GM12878 (cell line): ENCODE measurements around the gene AP2B1. TPM values are rescaled to one million over a fixed set of nuclear protein-coding genes. Genes with fewer than 3 reads are reported as not detected.

Experiments used
- ATAC-seq: fragments of 200-7000 bp; cut with Tn5 transposase; 3 replicates; pipeline ENCODE4 v1.9.1; 2020; ENCODE audit warnings: mild to moderate bottlenecking, moderate library complexity
- BruUV-seq: library from RNA; stranded (reverse); fragments of 400-500 nt; replicated peaks from 2 replicates; lab custom pipeline; 2021; lab: Mats Ljungman, UMichigan
- CTCF ChIA-PET: fragments of 300-600 bp; sonication (Branson Sonifier 250); formaldehyde crosslinking; extraction: SDS; loops from one replicate; lab custom pipeline; 2021; ENCODE audit warnings: inconsistent platforms; lab: Yijun Ruan, JAX
- POLR2A ChIA-PET: fragments of 350-600 bp; formaldehyde crosslinking; extraction: SDS; loops from one replicate; lab custom pipeline; 2021; ENCODE audit warnings: inconsistent platforms; lab: Charles Lee
- RAD21 ChIA-PET: fragments of 300-600 bp; sonication (Branson Sonifier 250); formaldehyde crosslinking; loops from one replicate; lab custom pipeline; 2023; ENCODE audit warnings: antibody characterized with exemption; ENCODE audit not compliant: unreplicated experiment; lab: Charles Lee
- SMC1A ChIA-PET: fragments of 300-600 bp; sonication (Branson Sonifier 250); formaldehyde crosslinking; loops from one replicate; lab custom pipeline; 2023; ENCODE audit not compliant: unreplicated experiment, uncharacterized antibody; lab: Charles Lee
- DNase-seq: peaks from one replicate; pipeline ENCODE4 v3.0.0-alpha.2; 2011; ENCODE audit warnings: low read depth, low spot score
- FAIRE-seq: peaks from 3 replicates; lab custom pipeline; 2011; peaks lifted over from hg19 to GRCh38; lab: Jason Lieb, UNC
- H2AFZ ChIP-seq: 2 replicates; pipeline ENCODE4 v1.6.0; 2011; ENCODE audit warnings: low read depth, low read length, control low read depth; ENCODE audit not compliant: control insufficient read depth
- H3K27ac ChIP-seq: 2 replicates; pipeline ENCODE4 v1.5.1; 2011; ENCODE audit warnings: control low read depth; ENCODE audit not compliant: control insufficient read depth, insufficient read depth
- H3K27me3 ChIP-seq, 2 experiments: replicated peaks in 1 of 2; 2 replicates each; pipeline versions ENCODE4 v1.6.0 to v1.6.1; 2011; ENCODE audit warnings: low read length in 1 of 2; ENCODE audit not compliant: control insufficient read depth in 2 of 2, insufficient read depth in 2 of 2
- H3K36me3 ChIP-seq, 2 experiments: 2 replicates each; pipeline ENCODE4 v1.5.1; 2011; ENCODE audit warnings: low read length in 1 of 2; ENCODE audit not compliant: control insufficient read depth in 2 of 2, insufficient read depth in 2 of 2
- H3K4me1 ChIP-seq: 2 replicates; pipeline ENCODE4 v1.6.1; 2011; ENCODE audit warnings: mild to moderate bottlenecking, low read length, moderate library complexity, mixed read lengths; ENCODE audit not compliant: control insufficient read depth, insufficient read depth
- H3K4me2 ChIP-seq: 2 replicates; pipeline ENCODE4 v1.6.0; 2011; ENCODE audit warnings: control low read depth; ENCODE audit not compliant: control insufficient read depth, insufficient read depth
- H3K4me3 ChIP-seq: fragments of 200-600 bp; sonication (generic); 2 replicates; pipeline ENCODE4 v1.5.1; 2016
- H3K79me2 ChIP-seq: 2 replicates; pipeline ENCODE4 v1.6.0; 2011; ENCODE audit warnings: low read length; ENCODE audit not compliant: control insufficient read depth, insufficient read depth
- H3K9ac ChIP-seq: 2 replicates; pipeline ENCODE4 v1.8.0; 2011; ENCODE audit warnings: low read length, control low read depth, mixed read lengths; ENCODE audit not compliant: control insufficient read depth, insufficient read depth
- H3K9me3 ChIP-seq: replicated peaks from 3 replicates; pipeline ENCODE4 v1.5.1; 2011; ENCODE audit warnings: mild to moderate bottlenecking, low read length; ENCODE audit not compliant: control insufficient read depth, insufficient read depth
- H4K20me1 ChIP-seq: 2 replicates; pipeline ENCODE4 v1.6.0; 2011; ENCODE audit not compliant: control insufficient read depth, insufficient read depth
- BHLHE40 ChIP-seq, 2 experiments: fragments of 450-650 bp in 1 of 2; IDR thresholded peaks; 2 replicates each; pipeline ENCODE4 v1.6.1; 2011 to 2017; ENCODE audit warnings: low read depth in 2 of 2, borderline replicate concordance in 1 of 2, improper control_type of control experiment in 1 of 2, low read length in 1 of 2, mild to moderate bottlenecking in 1 of 2
- CEBPB ChIP-seq, 2 experiments: fragments of 150-350 bp in 1 of 2; IDR thresholded peaks; 2 replicates each; pipeline ENCODE4 v1.6.1; 2012 to 2014; ENCODE audit warnings: low read depth in 2 of 2, low read length in 2 of 2, borderline replicate concordance in 1 of 2, inconsistent platforms in 1 of 2
- PAX5 ChIP-seq: IDR thresholded peaks from 2 replicates; pipeline ENCODE4 v1.6.1; 2011; ENCODE audit warnings: low read depth, low read length, borderline replicate concordance
- POLR2A ChIP-seq: IDR thresholded peaks from 2 replicates; pipeline ENCODE4 v1.6.1; 2011; ENCODE audit warnings: low read depth, mild to moderate bottlenecking, low read length
- POU2F2 ChIP-seq: IDR thresholded peaks from 3 replicates; pipeline ENCODE4 v1.6.1; 2011; ENCODE audit warnings: low read depth, mild to moderate bottlenecking, low read length, borderline replicate concordance
- RAD21 ChIP-seq: IDR thresholded peaks from 2 replicates; pipeline ENCODE4 v1.6.1; 2011; ENCODE audit warnings: mild to moderate bottlenecking, low read depth, low read length, moderate library complexity; ENCODE audit not compliant: insufficient read depth
- RBBP5 ChIP-seq: fragments of 200-600 bp; sonication (generic); conservative IDR thresholded peaks from 2 replicates; pipeline ENCODE4 v1.6.1; 2016
- YBX1 ChIP-seq: fragments of 450-650 bp; IDR thresholded peaks from 2 replicates; pipeline ENCODE4 v1.6.1; 2016; ENCODE audit warnings: antibody characterized with exemption
- ZNF24 ChIP-seq: fragments of 450-650 bp; IDR thresholded peaks from 2 replicates; pipeline ENCODE4 v1.6.1; 2017; ENCODE audit warnings: antibody characterized with exemption, mild to moderate bottlenecking
- ZNF274 ChIP-seq: IDR thresholded peaks from one replicate; pipeline ENCODE4 v1.8.0; 2011; ENCODE audit not compliant: insufficient read length, insufficient read depth
- WGBS: methylation state at CpG from one replicate; pipeline ENCODE4 v1.1.6; 2016; ENCODE audit warnings: low lambda C conversion rate; ENCODE audit not compliant: insufficient replicate concordance, insufficient coverage; ENCODE audit errors: missing lambda C conversion rate; 5-methylcytosine and 5-hydroxymethylcytosine counted together
- in situ Hi-C: fragments of 300-500 bp; cut with MboI; formaldehyde crosslinking; loops from 9 replicates; pipeline ENCODE4 v1.14.3; 2018; ENCODE audit warnings: mixed read lengths
- intact Hi-C: fragments of 100-400 bp; cut with micrococcal nuclease; formaldehyde crosslinking; loops from one replicate; pipeline ENCODE4 v1.14.2; 2022; ENCODE audit not compliant: unreplicated experiment
- polyA plus RNA-seq, 11 experiments: library from polyadenylated mRNA; depleted of rRNA in 4 of 11; unstranded in 6 of 11; stranded (reverse) in 5 of 11; fragments of >200 nt; fragmentation: Nextera tagmentation in 4 of 11; fragmentation: Illumina TruSeq in 1 of 11; extraction: Ambion mirVana in 4 of 11; extraction: Trizol in 1 of 11; gene quantifications; 1 replicate in 1 of 11; 2 replicates in 10 of 11; pipeline versions ENCODE4 v1.2.1 to v1.2.3, GENCODE V29; 2011 to 2016; ENCODE audit warnings: inconsistent platforms in 2 of 11, missing spikeins in 2 of 11, low read depth in 1 of 11
- total RNA-seq, 4 experiments: library from RNA; depleted of rRNA in 3 of 4; stranded (reverse); fragments of >200 nt in 3 of 4; fragmentation: Illumina TruSeq in 1 of 4; extraction: Trizol in 1 of 4; gene quantifications; 2 replicates each; pipeline versions ENCODE4 v1.2.1 to v1.2.3, GENCODE V29; 2013 to 2021
- TF ChIP-seq, protein P1 (sequence below): fragments of 450-650 bp; IDR thresholded peaks from 2 replicates; pipeline ENCODE4 v1.6.1; 2017; ENCODE audit warnings: mild to moderate bottlenecking, low read depth, inconsistent platforms; ENCODE audit not compliant: poor library complexity, severe bottlenecking
- TF ChIP-seq, protein P2 (sequence below): fragments of 450-650 bp; IDR thresholded peaks from 2 replicates; pipeline ENCODE4 v1.6.1; 2017; ENCODE audit warnings: low read depth, mild to moderate bottlenecking, moderate library complexity

Gene AP2B1
- total and polyA plus RNA-seq, 10 of the 15 experiments (the other 5 are each of a cell fraction or from before 2014, with no cell fraction given): 18.6 to 112 (median 53.9) TPM

DNA sequence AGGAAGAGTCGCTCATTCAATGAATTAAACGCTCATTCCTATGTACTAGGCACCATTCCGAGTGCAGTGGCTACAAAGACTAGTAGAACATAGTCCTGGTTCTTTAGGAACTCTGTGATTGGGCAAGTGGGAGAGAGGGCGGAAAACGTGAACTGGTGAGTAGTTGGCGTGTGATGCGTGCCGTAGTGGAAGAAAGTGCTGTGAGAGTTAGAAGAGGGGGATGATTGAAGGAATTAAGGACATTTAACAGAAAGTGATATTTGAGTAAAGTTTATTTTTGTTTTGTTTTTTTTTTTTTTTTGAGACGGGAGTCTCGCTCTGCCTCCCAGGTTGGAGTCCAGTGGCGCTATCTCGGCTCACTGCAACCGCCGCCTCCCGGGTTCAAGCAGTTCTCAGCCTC, 18.6 kb upstream of the AP2B1 start (continued):
- TF ChIP-seq, protein P1, sequence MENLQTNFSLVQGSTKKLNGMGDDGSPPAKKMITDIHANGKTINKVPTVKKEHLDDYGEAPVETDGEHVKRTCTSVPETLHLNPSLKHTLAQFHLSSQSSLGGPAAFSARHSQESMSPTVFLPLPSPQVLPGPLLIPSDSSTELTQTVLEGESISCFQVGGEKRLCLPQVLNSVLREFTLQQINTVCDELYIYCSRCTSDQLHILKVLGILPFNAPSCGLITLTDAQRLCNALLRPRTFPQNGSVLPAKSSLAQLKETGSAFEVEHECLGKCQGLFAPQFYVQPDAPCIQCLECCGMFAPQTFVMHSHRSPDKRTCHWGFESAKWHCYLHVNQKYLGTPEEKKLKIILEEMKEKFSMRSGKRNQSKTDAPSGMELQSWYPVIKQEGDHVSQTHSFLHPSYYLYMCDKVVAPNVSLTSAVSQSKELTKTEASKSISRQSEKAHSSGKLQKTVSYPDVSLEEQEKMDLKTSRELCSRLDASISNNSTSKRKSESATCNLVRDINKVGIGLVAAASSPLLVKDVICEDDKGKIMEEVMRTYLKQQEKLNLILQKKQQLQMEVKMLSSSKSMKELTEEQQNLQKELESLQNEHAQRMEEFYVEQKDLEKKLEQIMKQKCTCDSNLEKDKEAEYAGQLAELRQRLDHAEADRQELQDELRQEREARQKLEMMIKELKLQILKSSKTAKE: no peak
- peak; percentile 23 to 40; a peak in 2 of 4 replicates for TF ChIP-seq BHLHE40 (IDR thresholded peaks at IDR 0.05; ENCODE audit: borderline replicate concordance in 1 of 2, low read depth in 2 of 2, low read length in 1 of 2)
- no peak for TF ChIP-seq CEBPB (IDR thresholded peaks at IDR 0.05; ENCODE audit: borderline replicate concordance in 1 of 2, low read depth in 2 of 2, low read length in 2 of 2)
- no peak for TF ChIP-seq POLR2A
- no peak for TF ChIP-seq POU2F2
- TF ChIP-seq ZNF274: no peak
- TF ChIP-seq PAX5: no peak
- TF ChIP-seq, all 136 proteins: peak for 3

DNA sequence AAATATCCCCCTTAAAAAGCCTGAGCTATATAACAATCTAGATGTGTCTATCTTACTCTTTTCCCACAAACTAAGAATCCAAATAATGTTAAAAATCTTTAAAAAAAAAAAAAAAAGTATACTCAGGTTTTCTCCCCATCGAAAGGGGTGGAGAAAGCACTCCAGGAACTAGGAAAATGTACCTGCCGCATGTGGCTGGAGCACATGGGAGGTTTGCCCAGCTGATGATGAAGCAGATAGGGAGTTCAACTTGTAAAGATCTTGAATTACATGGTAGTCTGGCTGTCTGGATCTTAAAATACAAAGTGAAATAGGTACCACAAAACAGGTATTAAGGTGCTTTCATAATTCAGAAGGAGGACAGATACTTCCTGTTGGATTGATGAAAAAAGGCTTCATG, 17.7 kb upstream of the AP2B1 start:
- FAIRE-seq: no peak
- ATAC-seq: no peak
- ChIA-PET POLR2A (interaction anchor here (0.7 to 2.3 kb wide), 2 partner anchors 20 to 238 kb away, joined by 6 to 8 read pairs; no protein-coding TSS in a partner anchor), SMC1A (interaction anchor here (1.1 to 2.1 kb wide), 2 partner anchors 9 to 81 kb away, joined by 4 to 6 read pairs; partner anchors contain the start of gene PEX12), CTCF (no interaction called here), RAD21 (interaction anchor here (0.6 kb wide), 1 partner anchor 506 kb away, joined by 3 read pairs; the partner anchor contains the start of gene RFFL)
- H4K20me1 ChIP-seq: no peaks in the 10 kb centered on the region
- H3K9me3 ChIP-seq: no peaks in the 10 kb centered on the region
- no peaks in the 10 kb centered on the region; a peak in 1 of 4 replicates for H3K27me3 ChIP-seq
- H3K36me3 ChIP-seq: no peaks in the 10 kb centered on the region
- no peak overlapping the region for H3K27ac ChIP-seq
- peak overlapping the region; percentile 92 for H3K4me3 ChIP-seq
- in situ Hi-C loops: no loop called here
- no peak for DNase-seq
- WGBS: 97% methylated on average over 2 of the region's 2 CpGs
- TF ChIP-seq, protein P2, sequence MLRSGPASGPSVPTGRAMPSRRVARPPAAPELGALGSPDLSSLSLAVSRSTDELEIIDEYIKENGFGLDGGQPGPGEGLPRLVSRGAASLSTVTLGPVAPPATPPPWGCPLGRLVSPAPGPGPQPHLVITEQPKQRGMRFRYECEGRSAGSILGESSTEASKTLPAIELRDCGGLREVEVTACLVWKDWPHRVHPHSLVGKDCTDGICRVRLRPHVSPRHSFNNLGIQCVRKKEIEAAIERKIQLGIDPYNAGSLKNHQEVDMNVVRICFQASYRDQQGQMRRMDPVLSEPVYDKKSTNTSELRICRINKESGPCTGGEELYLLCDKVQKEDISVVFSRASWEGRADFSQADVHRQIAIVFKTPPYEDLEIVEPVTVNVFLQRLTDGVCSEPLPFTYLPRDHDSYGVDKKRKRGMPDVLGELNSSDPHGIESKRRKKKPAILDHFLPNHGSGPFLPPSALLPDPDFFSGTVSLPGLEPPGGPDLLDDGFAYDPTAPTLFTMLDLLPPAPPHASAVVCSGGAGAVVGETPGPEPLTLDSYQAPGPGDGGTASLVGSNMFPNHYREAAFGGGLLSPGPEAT: no peak
- no peak for TF ChIP-seq RAD21
- no peak for TF ChIP-seq ZNF24
- TF ChIP-seq RBBP5: no peak
- TF ChIP-seq YBX1: no peak
- H3K4me2 ChIP-seq: peak overlapping the region; percentile 91
- no TSS peak for BruUV-seq
- peaks cover 3% of the 10 kb centered on the region; the same call in 1 of the 2 replicates for H3K4me1 ChIP-seq
- no peak overlapping the region for H2AFZ ChIP-seq
- H3K9ac ChIP-seq: peak overlapping the region; percentile 88
- intact Hi-C loops: no loop called here
- H3K79me2 ChIP-seq: peaks cover 24% of the 10 kb centered on the region
